Type B pancreatic cell (in vitro differentiated cells): Measurements from ENCODE around the gene MOSPD2. TPM values are rescaled to one million over a fixed set of nuclear protein-coding genes. Genes with fewer than 3 reads are reported as not detected.

Experiments
- DNase-seq: peaks from one replicate; pipeline ENCODE4 v3.0.0; 2021; ENCODE audit warnings: mixed read lengths; ENCODE audit not compliant: unreplicated experiment; ENCODE audit errors: extremely low spot score
- H3K27ac Mint-ChIP-seq: 2 replicates; pipeline ENCODE4 v1.8.0; 2021; ENCODE audit warnings: mild to moderate bottlenecking, mixed read lengths
- H3K27me3 Mint-ChIP-seq: 2 replicates; pipeline ENCODE4 v1.8.0; 2021; ENCODE audit warnings: mixed read lengths
- H3K36me3 Mint-ChIP-seq: 2 replicates; pipeline ENCODE4 v1.8.0; 2021; ENCODE audit warnings: mixed read lengths
- H3K4me1 Mint-ChIP-seq: one replicate; pipeline ENCODE4 v1.8.0; 2021; ENCODE audit warnings: mixed read lengths; ENCODE audit not compliant: unreplicated experiment
- H3K4me3 Mint-ChIP-seq: 2 replicates; pipeline ENCODE4 v1.8.0; 2021; ENCODE audit warnings: mild to moderate bottlenecking, mixed read lengths
- H3K9me3 Mint-ChIP-seq: 2 replicates; pipeline ENCODE4 v1.8.0; 2021; ENCODE audit warnings: mixed read lengths
- CTCF ChIP-seq: fragments of 200-600 bp; sonication (generic); conservative IDR thresholded peaks from 2 replicates; pipeline ENCODE4 v1.5.0; 2021; ENCODE audit warnings: antibody characterized with exemption, mild to moderate bottlenecking
- total RNA-seq: library from RNA; stranded (reverse); gene quantifications from 2 replicates; pipeline ENCODE4 v1.2.1, GENCODE V29; 2021; ENCODE audit warnings: low replicate concordance

Gene MOSPD2
- total RNA-seq, 1 donor from 2014 or later: 12.1 TPM

GRCh38 chrX:14832586-14832985, 40.6 kb upstream of the MOSPD2 start:
- H3K27ac Mint-ChIP-seq: no peak overlapping the region
- no peak for TF ChIP-seq CTCF
- no peaks in the 10 kb centered on the region for H3K4me1 Mint-ChIP-seq
- no peak for DNase-seq
- no peak overlapping the region for H3K4me3 Mint-ChIP-seq
- H3K27me3 Mint-ChIP-seq: no peaks in the 10 kb centered on the region
- peaks cover 9% of the 10 kb centered on the region for H3K36me3 Mint-ChIP-seq
- no peaks in the 10 kb centered on the region for H3K9me3 Mint-ChIP-seq

DNA sequence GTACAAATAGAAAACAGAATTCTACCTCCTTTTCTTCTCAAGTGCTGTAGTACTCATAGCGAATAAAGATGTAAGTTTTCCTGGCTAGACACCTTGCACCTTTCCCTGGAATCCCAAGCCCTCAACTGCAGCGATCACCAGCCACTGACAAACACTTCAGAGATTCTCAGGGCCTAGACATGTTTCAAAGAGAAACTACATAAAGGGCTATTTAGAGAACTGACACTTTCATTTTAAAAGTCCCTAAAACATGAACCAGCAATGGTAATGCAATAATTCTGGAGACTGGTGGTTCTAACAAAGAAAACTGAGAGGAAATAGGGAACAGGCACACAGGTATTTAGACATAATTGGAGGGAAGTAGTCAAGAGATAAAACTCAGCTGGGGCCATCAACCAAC, 36.1 kb upstream of the MOSPD2 start:
- Mint-ChIP-seq H3K36me3 (peaks cover 9% of the 10 kb centered on the region), H3K27ac (no peak overlapping the region), H3K4me3 (no peak overlapping the region), H3K4me1 (no peaks in the 10 kb centered on the region), H3K9me3 (no peaks in the 10 kb centered on the region), H3K27me3 (no peaks in the 10 kb centered on the region)
- no peak for TF ChIP-seq CTCF
- DNase-seq: no peak

DNA sequence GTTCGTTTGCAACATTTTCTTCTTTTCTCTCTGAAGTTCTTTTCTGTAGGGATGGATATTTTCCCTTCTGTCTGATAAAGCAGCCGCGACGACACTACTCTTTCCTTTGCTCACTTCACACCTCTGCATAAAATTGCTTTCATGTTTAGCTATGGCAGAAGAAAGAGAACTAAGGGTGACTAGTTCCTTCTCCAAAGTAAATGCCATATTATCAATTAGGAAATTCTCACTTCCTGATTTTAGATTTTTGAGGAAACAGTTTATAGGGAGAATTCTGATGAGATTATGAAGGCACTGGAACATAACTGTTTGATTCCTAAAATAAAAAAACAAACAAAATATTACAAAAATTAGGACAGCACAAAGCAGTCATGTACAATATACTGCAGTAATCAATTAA, 29.6 kb upstream of the MOSPD2 start:
- Mint-ChIP-seq H3K4me1 (no peaks in the 10 kb centered on the region), H3K4me3 (no peak overlapping the region), H3K27ac (no peak overlapping the region), H3K9me3 (no peaks in the 10 kb centered on the region), H3K27me3 (no peaks in the 10 kb centered on the region), H3K36me3 (no peaks in the 10 kb centered on the region)
- DNase-seq: no peak
- TF ChIP-seq CTCF: no peak

- H3K4me3 Mint-ChIP-seq: no peak overlapping the region
- H3K4me1 Mint-ChIP-seq: no peaks in the 10 kb centered on the region
- H3K36me3 Mint-ChIP-seq: no peaks in the 10 kb centered on the region
- no peak for DNase-seq
- no peaks in the 10 kb centered on the region for H3K27me3 Mint-ChIP-seq
- H3K27ac Mint-ChIP-seq: no peak overlapping the region
- no peaks in the 10 kb centered on the region for H3K9me3 Mint-ChIP-seq
- no peak for TF ChIP-seq CTCF
Measured at GRCh38 chrX:14851526-14851925, 21.7 kb upstream of the MOSPD2 start.

GRCh38 chrX:14864631-14865030, 8.6 kb upstream of the MOSPD2 start:
- no peak overlapping the region for H3K27ac Mint-ChIP-seq
- no peak overlapping the region for H3K4me3 Mint-ChIP-seq
- no peaks in the 10 kb centered on the region for H3K27me3 Mint-ChIP-seq
- no peak for TF ChIP-seq CTCF
- no peaks in the 10 kb centered on the region for H3K4me1 Mint-ChIP-seq
- peaks cover 17% of the 10 kb centered on the region for H3K36me3 Mint-ChIP-seq
- no peaks in the 10 kb centered on the region for H3K9me3 Mint-ChIP-seq
- DNase-seq: no peak

DNA sequence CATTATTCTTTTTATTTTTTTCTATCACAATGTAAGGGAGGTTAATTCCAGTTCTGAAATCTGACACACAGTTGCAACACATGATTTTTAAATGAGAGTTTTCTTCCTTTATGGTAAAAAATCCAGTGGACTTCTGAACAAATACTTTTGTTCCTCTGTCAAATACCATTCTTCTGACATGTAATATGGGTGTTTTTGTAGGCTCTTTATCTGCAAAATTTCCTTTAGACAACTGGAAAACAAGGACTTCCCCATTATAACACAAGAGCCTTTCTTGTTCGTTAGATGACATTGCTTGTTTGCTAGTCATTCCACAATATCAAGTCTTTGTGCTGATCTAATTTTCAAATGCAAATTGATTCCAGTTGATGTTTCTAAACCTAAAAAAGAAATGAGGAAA, 8.0 kb upstream of the MOSPD2 start:
- Mint-ChIP-seq H3K9me3 (no peaks in the 10 kb centered on the region), H3K27me3 (no peaks in the 10 kb centered on the region), H3K27ac (no peak overlapping the region), H3K4me3 (no peak overlapping the region), H3K36me3 (peaks cover 17% of the 10 kb centered on the region), H3K4me1 (no peaks in the 10 kb centered on the region)
- no peak for TF ChIP-seq CTCF
- no peak for DNase-seq
